Parathyroid adenoma (tissue), 2 donors: ENCODE results near the gene NFATC2.

ENCODE experiments used
- H2AFZ ChIP-seq: fragments of 300-600 bp; sonication (generic); one replicate; pipeline ENCODE4 v1.7.0; 2017; ENCODE audit warnings: antibody characterized with exemption, mild to moderate bottlenecking
- H3K27ac ChIP-seq: fragments of 300-600 bp; sonication (generic); one replicate; pipeline ENCODE4 v1.7.0; 2017
- H3K27me3 ChIP-seq: fragments of 300-600 bp; sonication (generic); one replicate; pipeline ENCODE4 v1.7.0; 2017; ENCODE audit warnings: low read length; ENCODE audit not compliant: control insufficient read depth, insufficient read depth
- H3K36me3 ChIP-seq: fragments of 300-600 bp; sonication (generic); one replicate; pipeline ENCODE4 v1.7.0; 2017; ENCODE audit warnings: low read length; ENCODE audit not compliant: control insufficient read depth, insufficient read depth
- H3K4me1 ChIP-seq: fragments of 300-600 bp; sonication (generic); one replicate; pipeline ENCODE4 v1.7.0; 2017; ENCODE audit warnings: control low read depth
- H3K4me2 ChIP-seq: fragments of 300-600 bp; sonication (generic); one replicate; pipeline ENCODE4 v1.7.0; 2017; ENCODE audit warnings: low read length
- H3K4me3 ChIP-seq: fragments of 300-600 bp; sonication (generic); one replicate; pipeline ENCODE4 v1.7.0; 2017; ENCODE audit warnings: low read depth, low read length
- H3K79me2 ChIP-seq: fragments of 300-600 bp; sonication (generic); one replicate; pipeline ENCODE4 v1.7.0; 2017; ENCODE audit warnings: control low read depth
- H3K9ac ChIP-seq: fragments of 300-600 bp; sonication (generic); one replicate; pipeline ENCODE4 v1.7.0; 2017; ENCODE audit warnings: mild to moderate bottlenecking
- H3K9me3 ChIP-seq: fragments of 300-600 bp; sonication (generic); one replicate; pipeline ENCODE4 v1.7.0; 2017; ENCODE audit warnings: low read length; ENCODE audit not compliant: control insufficient read depth
- CTCF ChIP-seq: fragments of 300-600 bp; sonication (generic); IDR thresholded peaks from one replicate; pipeline ENCODE4 v1.7.0; 2017; ENCODE audit warnings: antibody characterized with exemption, mild to moderate bottlenecking
- donor health status: primary hyperparathyroidism.

The NFATC2 gene

GRCh38 chr20:51461306-51461705 is 81.2 kb downstream of the NFATC2 start:
- no peak overlapping the region for H3K27ac ChIP-seq
- H3K4me1 ChIP-seq: peaks cover 8% of the 10 kb centered on the region
- no peak overlapping the region for H3K9ac ChIP-seq
- H3K4me3 ChIP-seq: no peak overlapping the region
- H3K36me3 ChIP-seq: no peaks in the 10 kb centered on the region
- H3K4me2 ChIP-seq: no peak overlapping the region
- H3K79me2 ChIP-seq: no peaks in the 10 kb centered on the region
- H3K9me3 ChIP-seq: no peaks in the 10 kb centered on the region
- TF ChIP-seq CTCF: no peak
- no peak overlapping the region for H2AFZ ChIP-seq
- no peaks in the 10 kb centered on the region for H3K27me3 ChIP-seq

- no peaks in the 10 kb centered on the region for H3K9me3 ChIP-seq
- H3K4me2 ChIP-seq: no peak overlapping the region
- H3K27ac ChIP-seq: no peak overlapping the region
- H2AFZ ChIP-seq: no peak overlapping the region
- H3K79me2 ChIP-seq: no peaks in the 10 kb centered on the region
- no peak for TF ChIP-seq CTCF
- H3K36me3 ChIP-seq: no peaks in the 10 kb centered on the region
- no peak overlapping the region for H3K4me3 ChIP-seq
- no peaks in the 10 kb centered on the region for H3K27me3 ChIP-seq
- H3K4me1 ChIP-seq: peaks cover 11% of the 10 kb centered on the region
- H3K9ac ChIP-seq: no peak overlapping the region
These were observed 81.8 kb downstream of the NFATC2 start for GRCh38 chr20:51460569-51461265.

- peaks cover 11% of the 10 kb centered on the region for H3K4me1 ChIP-seq
- no peaks in the 10 kb centered on the region for H3K27me3 ChIP-seq
- H2AFZ ChIP-seq: no peak overlapping the region
- no peak overlapping the region for H3K27ac ChIP-seq
- H3K4me3 ChIP-seq: no peak overlapping the region
- H3K79me2 ChIP-seq: no peaks in the 10 kb centered on the region
- no peak for TF ChIP-seq CTCF
- no peaks in the 10 kb centered on the region for H3K36me3 ChIP-seq
- H3K4me2 ChIP-seq: no peak overlapping the region
- H3K9me3 ChIP-seq: no peaks in the 10 kb centered on the region
- no peak overlapping the region for H3K9ac ChIP-seq
These were observed 82.4 kb downstream of the NFATC2 start for GRCh38 chr20:51460163-51460562.

- TF ChIP-seq CTCF: no peak
- H3K4me2 ChIP-seq: no peak overlapping the region
- no peaks in the 10 kb centered on the region for H3K79me2 ChIP-seq
- H3K4me3 ChIP-seq: no peak overlapping the region
- no peaks in the 10 kb centered on the region for H3K27me3 ChIP-seq
- peaks cover 11% of the 10 kb centered on the region for H3K4me1 ChIP-seq
- no peak overlapping the region for H3K27ac ChIP-seq
- no peak overlapping the region for H2AFZ ChIP-seq
- no peaks in the 10 kb centered on the region for H3K9me3 ChIP-seq
- no peaks in the 10 kb centered on the region for H3K36me3 ChIP-seq
- no peak overlapping the region for H3K9ac ChIP-seq
These were observed 83.6 kb downstream of the NFATC2 start for GRCh38 chr20:51458751-51459439.

GRCh38 chr20:51457533-51457932 is 85.0 kb downstream of the NFATC2 start:
- no peaks in the 10 kb centered on the region for H3K9me3 ChIP-seq
- no peaks in the 10 kb centered on the region for H3K27me3 ChIP-seq
- H3K27ac ChIP-seq: peak overlapping the region; percentile 84
- H3K79me2 ChIP-seq: no peaks in the 10 kb centered on the region
- H3K4me2 ChIP-seq: no peak overlapping the region
- no peaks in the 10 kb centered on the region for H3K36me3 ChIP-seq
- H3K9ac ChIP-seq: no peak overlapping the region
- H3K4me3 ChIP-seq: no peak overlapping the region
- H2AFZ ChIP-seq: peak overlapping the region; percentile 92
- TF ChIP-seq CTCF: no peak
- peaks cover 11% of the 10 kb centered on the region for H3K4me1 ChIP-seq
